CD14-positive monocyte (primary cell): ENCODE data around the gene ADAMTS3. TPM values are rescaled to one million over a fixed set of nuclear protein-coding genes. Genes with fewer than 3 reads are reported as not detected.

Source experiments
- DNase-seq, 3 donors: peaks; one replicate each; pipeline ENCODE4 v3.0.0-alpha.2; 2011 to 2022
- H2AFZ ChIP-seq: 2 replicates; pipeline ENCODE4 v1.6.0; 2012; ENCODE audit warnings: mild to moderate bottlenecking, low read depth, low read length, inconsistent platforms; ENCODE audit not compliant: insufficient read depth, poor library complexity, severe bottlenecking
- H3K27ac ChIP-seq, 2 donors: 1 replicate in 1 of 2; 2 replicates in 1 of 2; pipeline ENCODE4 v1.5.1; 2012 to 2013; ENCODE audit warnings: low read length in 2 of 2, control low read depth in 1 of 2, inconsistent platforms in 1 of 2, low read depth in 1 of 2, mild to moderate bottlenecking in 1 of 2
- H3K27me3 ChIP-seq, 2 donors: one replicate each; pipeline versions ENCODE4 v1.6.0 to v1.6.1; 2011 to 2013; ENCODE audit warnings: low read length in 2 of 2; ENCODE audit not compliant: control insufficient read depth in 2 of 2, insufficient read depth in 2 of 2
- H3K36me3 ChIP-seq, 2 donors: replicated peaks in 1 of 2; 1 replicate in 1 of 2; 2 replicates in 1 of 2; pipeline versions ENCODE4 v1.5.1 to v1.6.1; 2012 to 2013; ENCODE audit warnings: low read length in 2 of 2, control low read depth in 1 of 2, inconsistent platforms in 1 of 2, mild to moderate bottlenecking in 1 of 2; ENCODE audit not compliant: insufficient read depth in 2 of 2, control insufficient read depth in 1 of 2
- H3K4me1 ChIP-seq, 2 donors: 1 replicate in 1 of 2; 2 replicates in 1 of 2; pipeline versions ENCODE4 v1.5.1 to v1.6.1; 2012 to 2013; ENCODE audit warnings: low read length in 2 of 2, control low read depth in 1 of 2, inconsistent platforms in 1 of 2, mild to moderate bottlenecking in 1 of 2, moderate library complexity in 1 of 2; ENCODE audit not compliant: insufficient read depth in 2 of 2, control insufficient read depth in 1 of 2
- H3K4me2 ChIP-seq: replicated peaks from 2 replicates; pipeline ENCODE3; 2012; ENCODE audit warnings: low read length, moderate library complexity, mild to moderate bottlenecking; ENCODE audit not compliant: poor library complexity, severe bottlenecking; ENCODE audit errors: extremely low read depth
- H3K4me3 ChIP-seq, 3 experiments: fragments of 200-600 bp in 1 of 3; sonication (generic) in 1 of 3; replicated peaks in 1 of 3; 1 replicate in 2 of 3; 2 replicates in 1 of 3; pipeline ENCODE4 v1.5.1; 2011 to 2013; ENCODE audit warnings: low read length in 3 of 3, mild to moderate bottlenecking in 3 of 3, control low read depth in 2 of 3, low read depth in 2 of 3, inconsistent platforms in 1 of 3, moderate library complexity in 1 of 3
- H3K79me2 ChIP-seq: 2 replicates; pipeline ENCODE4 v1.6.0; 2012; ENCODE audit warnings: mild to moderate bottlenecking, control low read depth, inconsistent platforms, low read length, moderate library complexity; ENCODE audit not compliant: insufficient read depth
- H3K9ac ChIP-seq: 2 replicates; pipeline ENCODE4 v1.6.0; 2017; ENCODE audit warnings: low read length, mild to moderate bottlenecking; ENCODE audit not compliant: insufficient read depth, poor library complexity, severe bottlenecking
- H3K9me3 ChIP-seq, 2 donors: replicated peaks in 1 of 2; 1 replicate in 1 of 2; 2 replicates in 1 of 2; pipeline versions ENCODE4 v1.5.1 to v1.6.1; 2012 to 2013; ENCODE audit warnings: low read length in 2 of 2, control low read depth in 1 of 2; ENCODE audit not compliant: control insufficient read depth in 1 of 2, insufficient read depth in 1 of 2
- H4K20me1 ChIP-seq: 2 replicates; pipeline ENCODE4 v1.6.0; 2012; ENCODE audit warnings: mild to moderate bottlenecking, low read length, control low read depth, moderate library complexity; ENCODE audit not compliant: insufficient read depth
- H3K27ac Mint-ChIP-seq, 7 donors: one replicate each; pipeline ENCODE4 v1.8.0; 2020; ENCODE audit warnings: mild to moderate bottlenecking in 7 of 7, mixed read lengths in 7 of 7, moderate library complexity in 6 of 7, inconsistent platforms in 2 of 7
- H3K27me3 Mint-ChIP-seq, 3 donors: one replicate each; pipeline ENCODE4 v1.8.0; 2021 to 2022; ENCODE audit warnings: low read depth in 3 of 3, mild to moderate bottlenecking in 3 of 3, mixed read lengths in 3 of 3, moderate library complexity in 3 of 3, inconsistent platforms in 1 of 3
- H3K36me3 Mint-ChIP-seq, 2 donors: one replicate each; pipeline ENCODE4 v1.8.0; 2020; ENCODE audit warnings: mixed read lengths in 2 of 2, inconsistent platforms in 1 of 2, mild to moderate bottlenecking in 1 of 2
- H3K4me1 Mint-ChIP-seq: one replicate; pipeline ENCODE4 v1.8.0; 2020; ENCODE audit warnings: mild to moderate bottlenecking, mixed read lengths
- H3K4me3 Mint-ChIP-seq, 2 donors: one replicate each; pipeline ENCODE4 v1.8.0; 2020; ENCODE audit warnings: mild to moderate bottlenecking in 2 of 2, mixed read lengths in 2 of 2, moderate library complexity in 1 of 2
- H3K9me3 Mint-ChIP-seq, 7 donors: one replicate each; pipeline ENCODE4 v1.8.0; 2020 to 2022; ENCODE audit warnings: mixed read lengths in 7 of 7, mild to moderate bottlenecking in 6 of 7, moderate library complexity in 6 of 7, inconsistent platforms in 2 of 7
- WGBS: methylation state at CpG from one replicate; pipeline ENCODE4 v1.1.5; 2013; ENCODE audit warnings: missing lambda C conversion rate; ENCODE audit not compliant: insufficient coverage; 5-methylcytosine and 5-hydroxymethylcytosine counted together
- intact Hi-C, 2 donors: fragments of 100-400 bp; cut with micrococcal nuclease; formaldehyde crosslinking; loops; one replicate each; pipeline versions ENCODE4 v1.15.0 to v1.15.1; 2023
- polyA plus RNA-seq, 3 donors: library from polyadenylated mRNA; depleted of rRNA in 1 of 3; unstranded in 2 of 3; stranded (reverse) in 1 of 3; fragments of 300-500 nt in 2 of 3; fragments of >200 nt in 1 of 3; fragmentation: Illumina TruSeq in 2 of 3; gene quantifications; 1 replicate in 2 of 3; 2 replicates in 1 of 3; pipeline ENCODE4 v1.2.3, GENCODE V29; 2012 to 2021
- TF ChIP-seq, protein P1 (sequence below): fragments of 200-600 bp; IDR thresholded peaks from one replicate; pipeline ENCODE4 v1.8.0; 2022; ENCODE audit warnings: antibody characterized with exemption, mild to moderate bottlenecking

The ADAMTS3 gene
- polyA plus RNA-seq, 3 donors, result not detected

DNA sequence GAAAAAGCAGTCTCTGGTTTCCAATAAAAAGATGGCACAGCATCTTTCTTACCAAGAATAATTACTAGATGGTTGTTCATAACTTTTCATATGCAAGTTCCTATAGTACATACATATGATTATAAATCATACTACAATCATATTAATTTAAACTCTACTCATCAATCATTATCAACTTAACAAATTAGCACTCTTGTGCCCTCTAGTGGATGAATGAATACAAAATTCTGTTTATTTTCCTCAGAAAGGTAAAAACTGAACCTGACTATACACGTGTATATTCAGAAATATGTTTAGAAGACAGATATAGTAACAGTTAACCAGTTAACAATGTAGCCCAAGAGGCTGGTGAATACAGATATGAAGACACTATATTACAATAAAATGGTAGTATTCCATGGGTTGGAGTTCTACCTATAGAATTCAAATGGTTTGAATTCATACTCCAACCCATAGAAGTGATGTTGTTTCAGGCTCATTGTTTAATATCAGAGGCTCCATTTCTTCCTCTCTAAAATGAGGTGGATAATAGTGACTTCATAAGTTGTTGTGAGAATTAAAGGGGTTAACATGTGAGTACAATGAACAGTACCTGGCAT, 100.0 kb downstream of the ADAMTS3 start:
- Mint-ChIP-seq H3K27ac (no peak overlapping the region), H3K4me3 (no peak overlapping the region), H3K27me3 (no peaks in the 10 kb centered on the region), H3K4me1 (no peaks in the 10 kb centered on the region), H3K9me3 (peaks cover 0 to 3% (median 2%) of the 10 kb centered on the region in 7 donors), H3K36me3 (no peaks in the 10 kb centered on the region)
- intact Hi-C loops, result no loop called here
- Histone ChIP-seq H3K27me3 (no peaks in the 10 kb centered on the region), H2AFZ (no peak overlapping the region), H3K36me3 (no peaks in the 10 kb centered on the region), H3K79me2 (no peaks in the 10 kb centered on the region), H3K27ac (no peak overlapping the region), H3K9me3 (no peaks in the 10 kb centered on the region), H3K4me1 (no peaks in the 10 kb centered on the region), H4K20me1 (no peaks in the 10 kb centered on the region), H3K4me3 (no peak overlapping the region), H3K9ac (no peak overlapping the region), H3K4me2 (no peak overlapping the region)
- WGBS, result no CpG with 5 or more reads among the region's 1 CpG
- no peak for DNase-seq
- TF ChIP-seq, protein P1, sequence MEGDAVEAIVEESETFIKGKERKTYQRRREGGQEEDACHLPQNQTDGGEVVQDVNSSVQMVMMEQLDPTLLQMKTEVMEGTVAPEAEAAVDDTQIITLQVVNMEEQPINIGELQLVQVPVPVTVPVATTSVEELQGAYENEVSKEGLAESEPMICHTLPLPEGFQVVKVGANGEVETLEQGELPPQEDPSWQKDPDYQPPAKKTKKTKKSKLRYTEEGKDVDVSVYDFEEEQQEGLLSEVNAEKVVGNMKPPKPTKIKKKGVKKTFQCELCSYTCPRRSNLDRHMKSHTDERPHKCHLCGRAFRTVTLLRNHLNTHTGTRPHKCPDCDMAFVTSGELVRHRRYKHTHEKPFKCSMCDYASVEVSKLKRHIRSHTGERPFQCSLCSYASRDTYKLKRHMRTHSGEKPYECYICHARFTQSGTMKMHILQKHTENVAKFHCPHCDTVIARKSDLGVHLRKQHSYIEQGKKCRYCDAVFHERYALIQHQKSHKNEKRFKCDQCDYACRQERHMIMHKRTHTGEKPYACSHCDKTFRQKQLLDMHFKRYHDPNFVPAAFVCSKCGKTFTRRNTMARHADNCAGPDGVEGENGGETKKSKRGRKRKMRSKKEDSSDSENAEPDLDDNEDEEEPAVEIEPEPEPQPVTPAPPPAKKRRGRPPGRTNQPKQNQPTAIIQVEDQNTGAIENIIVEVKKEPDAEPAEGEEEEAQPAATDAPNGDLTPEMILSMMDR, result peak; percentile 54

DNA sequence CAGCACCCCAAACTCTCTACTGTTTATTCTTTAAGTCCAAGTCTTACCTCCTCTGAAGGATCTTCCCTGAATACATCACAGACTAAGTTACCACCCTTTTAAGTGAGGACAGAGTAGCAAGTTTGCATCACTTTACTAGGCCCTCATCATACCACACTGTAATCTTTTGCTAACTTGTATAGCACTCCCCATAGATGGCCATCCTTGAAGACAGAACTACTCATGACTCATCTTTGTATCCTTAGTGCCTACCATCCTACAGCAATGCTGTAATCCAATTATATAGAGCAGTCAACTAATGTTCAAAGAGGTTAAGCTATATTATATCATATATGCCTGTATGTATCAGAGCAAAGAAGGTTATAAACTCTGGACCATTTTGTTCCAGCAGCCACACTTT, 101.4 kb downstream of the ADAMTS3 start:
- Histone ChIP-seq H2AFZ (no peak overlapping the region), H3K79me2 (no peaks in the 10 kb centered on the region), H3K9me3 (no peaks in the 10 kb centered on the region), H3K9ac (no peak overlapping the region), H4K20me1 (no peaks in the 10 kb centered on the region), H3K4me2 (no peak overlapping the region), H3K36me3 (no peaks in the 10 kb centered on the region), H3K4me3 (no peak overlapping the region), H3K27ac (no peak overlapping the region), H3K4me1 (no peaks in the 10 kb centered on the region), H3K27me3 (no peaks in the 10 kb centered on the region)
- Mint-ChIP-seq H3K36me3 (no peaks in the 10 kb centered on the region), H3K9me3 (peaks cover 0 to 2% (median 0%) of the 10 kb centered on the region in 7 donors), H3K4me3 (no peak overlapping the region), H3K4me1 (no peaks in the 10 kb centered on the region), H3K27me3 (no peaks in the 10 kb centered on the region), H3K27ac (no peak overlapping the region)
- TF ChIP-seq, protein P1, result no peak
- intact Hi-C loops, result no loop called here
- DNase-seq, result no peak
